ENCODE data around the gene ZBTB32. TPM values are rescaled to one million over a fixed set of nuclear protein-coding genes. Genes with fewer than 3 reads are reported as not detected.

The ZBTB32 gene, protein sequence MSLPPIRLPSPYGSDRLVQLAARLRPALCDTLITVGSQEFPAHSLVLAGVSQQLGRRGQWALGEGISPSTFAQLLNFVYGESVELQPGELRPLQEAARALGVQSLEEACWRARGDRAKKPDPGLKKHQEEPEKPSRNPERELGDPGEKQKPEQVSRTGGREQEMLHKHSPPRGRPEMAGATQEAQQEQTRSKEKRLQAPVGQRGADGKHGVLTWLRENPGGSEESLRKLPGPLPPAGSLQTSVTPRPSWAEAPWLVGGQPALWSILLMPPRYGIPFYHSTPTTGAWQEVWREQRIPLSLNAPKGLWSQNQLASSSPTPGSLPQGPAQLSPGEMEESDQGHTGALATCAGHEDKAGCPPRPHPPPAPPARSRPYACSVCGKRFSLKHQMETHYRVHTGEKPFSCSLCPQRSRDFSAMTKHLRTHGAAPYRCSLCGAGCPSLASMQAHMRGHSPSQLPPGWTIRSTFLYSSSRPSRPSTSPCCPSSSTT
- total RNA-seq: not detected in 2 replicates

GRCh38 chr19:35704218-35704617 lies at the start of gene ZBTB32:
Gene ZBTB32, plus strand, starts transcription at chr19:35704558. Its CDS starts 10,069 bp downstream, at chr19:35714627.

DNA sequence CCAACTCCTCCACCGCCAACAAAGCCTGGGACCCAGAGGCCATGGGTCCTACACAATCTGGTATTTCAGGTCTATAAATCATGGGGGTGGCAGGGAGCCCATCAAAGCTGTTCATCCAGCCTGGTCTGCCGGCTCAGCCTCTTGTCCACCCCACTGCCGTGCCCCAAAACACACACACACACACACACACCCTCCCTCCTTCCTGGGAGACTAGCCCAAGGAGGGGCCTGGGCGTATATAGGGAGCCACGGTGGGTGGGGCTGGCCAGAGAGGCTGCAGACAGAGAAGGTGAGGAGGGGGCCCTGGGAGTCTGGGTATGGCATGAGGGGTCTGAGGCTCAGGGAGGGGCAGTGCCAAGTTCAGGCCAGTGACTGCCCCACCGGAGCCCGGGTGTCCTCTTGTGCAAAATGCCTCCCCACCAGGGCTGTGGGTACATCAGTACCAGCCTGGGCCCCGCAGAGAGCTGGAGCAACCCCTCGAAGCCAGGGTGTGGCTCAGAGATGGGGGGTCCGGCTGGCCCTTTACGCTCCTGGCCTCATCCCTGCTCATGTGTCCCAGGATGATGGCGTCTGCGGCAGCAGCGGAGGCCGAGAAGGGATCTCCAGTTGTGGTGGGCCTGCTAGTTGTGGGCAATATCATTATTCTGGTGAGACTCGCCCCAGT lies 38.0 kb upstream of the ZBTB32 start, which contains the start of gene UPK1A:
Gene UPK1A, plus strand, starts transcription at position 267 of the 663 bp plus-strand sequence. Its CDS starts 296 bp downstream, at position 563.

GRCh38 chr19:35717665-35718344 lies 13.4 kb downstream of the ZBTB32 start, which contains the start of gene KMT2B:
Gene KMT2B, plus strand, starts transcription at chr19:35718003. Its CDS starts 16 bp downstream, at chr19:35718019.

DNA sequence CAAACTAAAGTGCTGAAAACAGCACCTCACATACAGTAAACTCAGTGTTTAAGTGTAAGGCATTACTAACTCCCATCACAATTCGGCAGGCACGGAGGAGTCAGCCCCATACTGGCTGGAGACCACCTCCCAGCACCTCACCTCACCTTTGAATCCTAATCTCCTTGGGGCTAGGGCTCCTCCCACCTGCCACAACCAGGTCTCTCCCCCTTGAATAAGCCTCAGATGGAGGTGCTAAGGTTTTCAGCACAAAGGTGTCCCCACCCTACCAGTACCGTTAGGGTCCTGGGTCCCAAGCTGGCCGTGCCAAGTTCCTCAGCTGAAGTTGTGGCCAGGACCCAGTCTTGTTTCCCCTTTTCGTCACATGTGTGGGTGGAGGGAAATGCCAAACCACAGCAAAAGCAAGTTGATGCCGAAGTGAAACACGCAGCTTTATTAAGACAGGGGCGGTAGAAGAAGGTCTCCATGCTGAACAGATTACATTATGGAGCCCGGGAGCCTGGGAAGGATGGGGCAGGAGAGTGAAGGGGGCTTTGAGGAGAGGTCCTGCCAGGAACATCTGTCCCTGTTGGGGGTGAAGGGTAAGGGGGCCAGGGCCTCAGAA lies 37.9 kb downstream of the ZBTB32 start, which contains the start of gene IGFLR1:
Gene IGFLR1, minus strand, starts transcription at position 332 of the 604 bp plus-strand sequence. CDS start 1,272 bp downstream, outside the sequence.

GRCh38 chr19:35745328-35746086 lies 41.1 kb downstream of the ZBTB32 start, which contains the start of the genes PSENEN and U2AF1L4:
Gene PSENEN, plus strand, starts transcription at chr19:35745651. Its CDS starts 280 bp downstream, at chr19:35745931.
Gene U2AF1L4, minus strand, starts transcription at chr19:35745418. Its CDS starts 27 bp downstream, at chr19:35745391.

GRCh38 chr19:35748106-35749020 lies 44.0 kb downstream of the ZBTB32 start, which contains the start of gene LIN37:
Gene LIN37, plus strand, starts transcription at chr19:35748576. Its CDS starts 149 bp downstream, at chr19:35748725.

GRCh38 chr19:35756377-35757230 lies 52.2 kb downstream of the ZBTB32 start, which contains the start of gene HSPB6:
Gene HSPB6, minus strand, starts transcription at chr19:35757029. Its CDS starts 21 bp downstream, at chr19:35757008.

DNA sequence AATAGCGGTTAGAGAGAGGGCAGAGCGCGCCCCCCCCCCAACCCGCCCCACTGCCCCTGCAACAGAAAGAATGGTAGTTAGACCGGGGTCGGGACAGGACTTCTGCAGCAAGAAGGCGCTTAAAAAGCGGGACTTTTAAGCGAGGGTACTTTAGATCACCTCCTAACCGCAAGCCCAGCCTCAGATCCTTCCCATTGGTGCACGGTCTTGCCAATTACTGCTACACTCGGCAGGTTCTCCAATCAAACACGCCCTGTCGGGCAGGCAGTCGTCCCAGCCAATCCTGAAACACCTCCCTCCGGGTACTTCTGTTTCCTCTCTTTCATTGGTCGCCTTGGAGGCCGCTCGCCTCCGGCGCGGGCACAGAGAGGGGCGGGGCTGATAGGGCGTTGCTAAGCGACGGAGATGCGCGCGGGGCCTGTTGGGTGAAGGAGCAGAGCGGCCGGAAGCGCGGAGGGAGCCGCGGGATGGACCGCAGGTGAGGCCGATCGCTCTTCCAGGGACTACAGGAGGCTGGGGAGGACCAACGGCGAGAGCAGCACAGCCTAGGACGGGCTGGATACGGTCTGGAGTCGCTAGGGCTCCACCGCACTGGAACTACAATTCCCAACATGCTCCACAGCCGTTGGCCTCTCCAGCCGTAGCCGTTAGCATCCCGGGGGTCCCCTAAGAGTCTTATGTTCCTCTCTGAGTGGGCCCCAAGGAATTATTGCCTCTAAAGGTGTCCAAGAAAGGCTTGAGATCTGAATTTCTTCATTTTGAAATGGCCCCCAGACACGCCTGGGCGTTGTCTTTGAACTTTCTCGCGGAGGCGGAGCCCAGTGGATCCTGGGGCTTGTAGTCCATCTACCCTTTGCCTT lies 53.6 kb downstream of the ZBTB32 start, which contains the start of gene PROSER3:
Gene PROSER3, plus strand, starts transcription at position 428 of the 860 bp plus-strand sequence. Its CDS starts 40 bp downstream, at position 468.

Other genes starting within 250 kb of the ZBTB32 start
- not detected in 2 replicates for gene KRTDAP, start 214.1 kb upstream of the ZBTB32 start, total RNA-seq
- gene DMKN, start 190.9 kb upstream of the ZBTB32 start, total RNA-seq: 11.3 and 13.5 TPM in 2 replicates
- gene SBSN, start 176.2 kb upstream of the ZBTB32 start, total RNA-seq: 0.15 TPM in 1 of 2 replicates, not detected in the other
- gene GAPDHS, start 171.1 kb upstream of the ZBTB32 start, total RNA-seq: not detected in 2 replicates
- gene TMEM147, start 158.9 kb upstream of the ZBTB32 start, total RNA-seq: 102 and 106 TPM in 2 replicates
- not detected in 2 replicates for gene ATP4A, start 140.9 kb upstream of the ZBTB32 start, total RNA-seq
- gene PMIS2, start 118.4 kb upstream of the ZBTB32 start, total RNA-seq: not detected in 2 replicates
- gene HAUS5, start 91.8 kb upstream of the ZBTB32 start, total RNA-seq: 13.7 and 17.0 TPM in 2 replicates
- gene RBM42, start 75.5 kb upstream of the ZBTB32 start, total RNA-seq: 99.4 and 108 TPM in 2 replicates
- gene ETV2, start 62.8 kb upstream of the ZBTB32 start, total RNA-seq: 0.89 and 1.5 TPM in 2 replicates
- 752 and 847 TPM in 2 replicates for gene COX6B1, start 56.2 kb upstream of the ZBTB32 start, total RNA-seq
- gene UPK1A, start 38.0 kb upstream of the ZBTB32 start, total RNA-seq: not detected in 2 replicates
- 9.2 and 12.0 TPM in 2 replicates for gene KMT2B, start 13.4 kb downstream of the ZBTB32 start, total RNA-seq
- 19.0 and 26.1 TPM in 2 replicates for gene IGFLR1, start 37.9 kb downstream of the ZBTB32 start, total RNA-seq
- 7.3 and 15.8 TPM in 2 replicates for gene U2AF1L4, start 40.9 kb downstream of the ZBTB32 start, total RNA-seq
- gene PSENEN, start 41.1 kb downstream of the ZBTB32 start, total RNA-seq: 45.3 and 47.9 TPM in 2 replicates
- 15.3 TPM in 2 replicates for gene LIN37, start 44.0 kb downstream of the ZBTB32 start, total RNA-seq
- 20.1 and 22.5 TPM in 2 replicates for gene HSPB6, start 52.5 kb downstream of the ZBTB32 start, total RNA-seq
- gene PROSER3, start 53.6 kb downstream of the ZBTB32 start, total RNA-seq: 8.1 and 8.5 TPM in 2 replicates
- 6.5 and 14.1 TPM in 2 replicates for gene ARHGAP33, start 71.0 kb downstream of the ZBTB32 start, total RNA-seq
- gene PRODH2, start 108.3 kb downstream of the ZBTB32 start, total RNA-seq: not detected in 2 replicates
- not detected in 2 replicates for gene NPHS1, start 147.9 kb downstream of the ZBTB32 start, total RNA-seq
- gene KIRREL2, start 152.4 kb downstream of the ZBTB32 start, total RNA-seq: under 0.01 TPM in 2 replicates
- 2.4 and 5.9 TPM in 2 replicates for gene APLP1, start 164.0 kb downstream of the ZBTB32 start, total RNA-seq
- 3.0 and 3.4 TPM in 2 replicates for gene NFKBID, start 196.0 kb downstream of the ZBTB32 start, total RNA-seq
- not detected in 2 replicates for gene HCST, start 198.0 kb downstream of the ZBTB32 start, total RNA-seq
- gene TYROBP, start 203.7 kb downstream of the ZBTB32 start, total RNA-seq: not detected in 2 replicates
- 3.9 and 6.1 TPM in 2 replicates for gene LRFN3, start 231.8 kb downstream of the ZBTB32 start, total RNA-seq